HUES48 (cell line): ENCODE results near the gene EVI5.

Source experiments
- H3K27ac ChIP-seq: one replicate; pipeline ENCODE4 v1.7.0; 2013; ENCODE audit warnings: low read depth, low read length, inconsistent platforms
- H3K27me3 ChIP-seq: 2 replicates; pipeline ENCODE4 v1.6.1; 2013; ENCODE audit warnings: mild to moderate bottlenecking, low read length; ENCODE audit not compliant: control insufficient read depth, insufficient read depth
- H3K36me3 ChIP-seq: 2 replicates; pipeline ENCODE4 v1.6.1; 2013; ENCODE audit warnings: low read length; ENCODE audit not compliant: control insufficient read depth, insufficient read depth
- H3K4me1 ChIP-seq: 2 replicates; pipeline ENCODE4 v1.6.1; 2013; ENCODE audit warnings: mild to moderate bottlenecking, low read length; ENCODE audit not compliant: control insufficient read depth, insufficient read depth
- H3K4me3 ChIP-seq: 2 replicates; pipeline ENCODE4 v1.5.1; 2013; ENCODE audit warnings: mild to moderate bottlenecking, low read depth, low read length
- H3K9ac ChIP-seq: 2 replicates; pipeline ENCODE4 v1.6.1; 2013; ENCODE audit warnings: mild to moderate bottlenecking, low read depth, low read length, moderate library complexity
- H3K9me3 ChIP-seq: 2 replicates; pipeline ENCODE4 v1.6.1; 2013; ENCODE audit warnings: low read length; ENCODE audit not compliant: control insufficient read depth, insufficient read depth

The EVI5 gene

DNA sequence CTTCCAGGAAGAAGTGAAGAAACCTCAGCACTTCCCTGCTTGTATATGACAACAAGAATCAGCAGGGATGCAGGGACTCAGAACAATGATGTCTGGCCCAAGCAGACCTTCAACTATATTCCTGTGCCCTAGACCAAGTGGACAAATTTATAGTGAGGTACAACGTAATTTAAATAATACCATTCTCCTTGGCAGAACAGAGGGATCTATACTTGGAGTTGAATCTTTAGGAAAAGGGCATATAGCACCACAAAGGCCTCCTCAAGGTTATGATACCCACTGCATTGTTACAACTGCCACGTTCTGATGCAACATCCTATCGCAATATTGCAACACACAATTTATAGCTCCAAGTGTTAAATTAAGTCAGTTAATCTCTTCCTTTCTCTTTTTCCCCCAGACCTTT, 269.1 kb downstream of the EVI5 start:
- H3K27ac ChIP-seq = no peak overlapping the region
- no peaks in the 10 kb centered on the region for H3K9me3 ChIP-seq
- H3K4me1 ChIP-seq = no peaks in the 10 kb centered on the region
- no peak overlapping the region for H3K4me3 ChIP-seq
- no peak overlapping the region for H3K9ac ChIP-seq
- H3K27me3 ChIP-seq = no peaks in the 10 kb centered on the region
- H3K36me3 ChIP-seq = no peaks in the 10 kb centered on the region

DNA sequence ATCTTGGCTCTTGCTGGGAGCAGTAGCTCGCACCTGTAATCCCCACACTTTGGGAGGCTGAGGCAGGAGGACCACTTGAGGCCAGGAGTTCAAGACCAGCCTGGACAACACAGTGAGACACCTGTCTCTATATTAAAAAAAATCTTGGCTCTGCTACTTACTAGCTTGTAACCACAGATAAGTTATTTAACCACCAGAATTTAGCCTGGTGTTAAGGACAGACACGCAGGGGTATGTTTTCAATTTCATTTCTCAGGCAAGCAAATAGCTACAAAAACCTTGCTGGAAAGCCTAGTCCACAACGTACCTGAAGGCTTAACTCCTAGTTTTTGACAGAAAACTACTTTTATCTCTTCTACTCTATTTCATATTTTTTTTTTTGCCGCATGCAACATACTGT, 273.4 kb downstream of the EVI5 start:
- no peaks in the 10 kb centered on the region for H3K36me3 ChIP-seq

DNA sequence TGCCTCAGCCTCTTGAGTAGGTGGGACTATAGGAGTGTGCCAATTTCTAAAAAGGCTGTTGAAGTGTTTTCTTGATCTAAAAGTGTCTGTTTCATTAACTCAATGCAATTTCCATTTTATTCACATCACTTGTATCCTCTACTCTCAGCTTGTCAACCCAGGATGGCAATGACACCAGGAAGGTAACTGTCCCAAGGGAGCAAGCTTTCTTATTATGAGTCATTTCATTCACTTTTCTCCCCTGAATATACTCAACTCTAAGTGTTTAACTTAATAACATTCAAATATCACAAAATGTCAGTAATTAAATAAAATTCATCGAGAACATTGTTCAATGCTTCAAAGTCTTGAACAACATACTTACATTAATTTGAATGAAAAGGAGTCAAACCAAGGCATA, 275.3 kb downstream of the EVI5 start:
- no peak overlapping the region for H3K4me3 ChIP-seq
- H3K4me1 ChIP-seq = no peaks in the 10 kb centered on the region
- no peaks in the 10 kb centered on the region for H3K9me3 ChIP-seq
- no peak overlapping the region for H3K9ac ChIP-seq
- H3K36me3 ChIP-seq = no peaks in the 10 kb centered on the region
- no peaks in the 10 kb centered on the region for H3K27me3 ChIP-seq
- H3K27ac ChIP-seq = no peak overlapping the region

More for the DNA sequence above, 273.4 kb downstream of the EVI5 start:
- H3K9ac ChIP-seq = no peak overlapping the region
- H3K9me3 ChIP-seq = no peaks in the 10 kb centered on the region
- H3K4me3 ChIP-seq = no peak overlapping the region
- H3K27ac ChIP-seq = no peak overlapping the region
- no peaks in the 10 kb centered on the region for H3K27me3 ChIP-seq
- H3K4me1 ChIP-seq = no peaks in the 10 kb centered on the region

DNA sequence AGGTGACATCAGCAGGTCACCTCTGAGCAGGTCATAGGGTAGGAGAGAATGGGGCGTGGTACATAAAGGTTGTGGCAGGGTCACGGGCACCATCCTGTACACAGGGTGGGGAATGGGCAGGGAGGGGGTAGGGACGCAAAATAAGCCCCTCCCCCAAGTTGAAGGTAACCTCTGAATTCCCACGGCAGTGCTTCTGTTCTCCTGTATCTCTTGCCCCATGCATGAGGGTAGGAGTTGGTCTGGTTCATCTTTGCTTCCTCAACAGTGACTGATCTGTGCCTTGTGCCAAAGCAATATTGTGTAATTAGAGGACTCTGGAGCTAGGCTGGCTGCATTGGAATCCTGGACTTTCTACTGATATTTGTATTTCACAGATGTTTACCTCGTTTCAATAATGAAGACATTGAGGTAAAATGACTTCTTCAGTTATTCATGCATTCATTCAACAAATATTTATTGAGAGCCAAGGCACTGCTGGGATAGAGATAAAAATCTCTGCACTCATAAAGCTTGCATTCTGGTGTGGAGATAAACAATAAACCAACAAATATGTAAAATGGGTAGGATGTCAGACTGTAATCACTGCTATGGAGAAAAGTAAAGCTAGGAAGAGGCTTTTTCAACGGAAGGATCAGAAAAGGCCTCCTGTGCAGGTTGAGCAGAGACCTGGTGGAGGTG, 279.8 kb downstream of the EVI5 start:
- Histone ChIP-seq H3K4me1 (no peaks in the 10 kb centered on the region), H3K9me3 (no peaks in the 10 kb centered on the region), H3K27me3 (no peaks in the 10 kb centered on the region), H3K4me3 (no peak overlapping the region), H3K27ac (no peak overlapping the region), H3K36me3 (no peaks in the 10 kb centered on the region), H3K9ac (no peak overlapping the region)

DNA sequence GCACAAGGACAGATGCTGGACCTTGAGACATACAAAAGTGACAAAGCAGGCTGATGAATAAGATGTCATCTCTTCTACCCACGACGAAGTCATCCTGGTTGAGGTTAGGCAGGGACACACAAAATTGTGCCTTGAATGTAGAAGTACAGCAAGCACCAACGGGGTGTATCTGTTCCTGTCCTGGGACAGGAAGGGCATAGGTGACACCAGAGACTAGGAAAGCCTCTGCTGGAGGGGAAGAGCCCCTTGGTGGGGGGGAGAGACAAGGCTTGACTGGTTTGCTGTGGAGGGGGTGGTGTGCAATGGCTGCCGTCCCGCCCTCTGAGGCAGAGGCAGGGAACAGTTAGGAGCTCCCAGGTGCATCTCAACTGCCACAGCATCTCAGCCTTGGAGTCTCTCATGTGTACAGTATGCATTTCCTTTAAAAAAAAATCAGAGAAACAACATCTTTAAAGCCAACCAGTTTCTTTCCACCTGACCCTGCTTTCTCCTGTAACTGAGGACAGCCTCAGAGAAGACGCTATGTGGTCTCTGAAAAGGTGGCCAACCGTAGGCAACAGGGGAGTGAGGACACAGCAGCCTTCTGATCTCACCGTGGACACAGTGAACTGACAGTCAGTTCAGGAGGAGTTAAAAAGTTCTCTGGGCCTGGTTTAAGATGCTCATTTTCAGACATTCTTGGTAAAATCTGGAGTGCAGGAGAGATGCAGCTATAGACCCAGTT, 280.5 kb downstream of the EVI5 start:
- no peak overlapping the region for H3K4me3 ChIP-seq
- no peak overlapping the region for H3K27ac ChIP-seq
- H3K27me3 ChIP-seq = no peaks in the 10 kb centered on the region
- H3K9ac ChIP-seq = no peak overlapping the region
- no peaks in the 10 kb centered on the region for H3K9me3 ChIP-seq
- H3K36me3 ChIP-seq = no peaks in the 10 kb centered on the region
- no peaks in the 10 kb centered on the region for H3K4me1 ChIP-seq

DNA sequence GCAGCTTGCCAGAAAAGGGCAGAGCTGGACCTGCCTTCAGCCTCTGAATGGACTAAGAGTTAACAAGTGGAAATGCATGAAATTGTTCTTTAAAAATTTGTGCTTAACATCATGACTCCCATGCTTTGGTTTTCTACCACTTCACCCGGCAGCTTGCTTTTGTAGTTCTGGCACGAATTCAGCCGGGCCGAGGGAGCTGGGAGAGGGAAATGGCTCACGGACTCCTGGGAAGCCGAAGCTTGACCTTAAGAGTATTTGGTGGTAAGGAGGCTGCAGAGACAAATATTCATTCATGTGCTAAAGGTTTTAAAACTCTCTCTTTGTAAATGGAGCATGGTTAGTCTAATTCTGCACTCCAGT, 281.0 kb downstream of the EVI5 start:
- Histone ChIP-seq H3K9ac (no peak overlapping the region), H3K4me3 (no peak overlapping the region), H3K4me1 (no peaks in the 10 kb centered on the region), H3K9me3 (no peaks in the 10 kb centered on the region), H3K36me3 (no peaks in the 10 kb centered on the region), H3K27ac (no peak overlapping the region), H3K27me3 (no peaks in the 10 kb centered on the region)

DNA sequence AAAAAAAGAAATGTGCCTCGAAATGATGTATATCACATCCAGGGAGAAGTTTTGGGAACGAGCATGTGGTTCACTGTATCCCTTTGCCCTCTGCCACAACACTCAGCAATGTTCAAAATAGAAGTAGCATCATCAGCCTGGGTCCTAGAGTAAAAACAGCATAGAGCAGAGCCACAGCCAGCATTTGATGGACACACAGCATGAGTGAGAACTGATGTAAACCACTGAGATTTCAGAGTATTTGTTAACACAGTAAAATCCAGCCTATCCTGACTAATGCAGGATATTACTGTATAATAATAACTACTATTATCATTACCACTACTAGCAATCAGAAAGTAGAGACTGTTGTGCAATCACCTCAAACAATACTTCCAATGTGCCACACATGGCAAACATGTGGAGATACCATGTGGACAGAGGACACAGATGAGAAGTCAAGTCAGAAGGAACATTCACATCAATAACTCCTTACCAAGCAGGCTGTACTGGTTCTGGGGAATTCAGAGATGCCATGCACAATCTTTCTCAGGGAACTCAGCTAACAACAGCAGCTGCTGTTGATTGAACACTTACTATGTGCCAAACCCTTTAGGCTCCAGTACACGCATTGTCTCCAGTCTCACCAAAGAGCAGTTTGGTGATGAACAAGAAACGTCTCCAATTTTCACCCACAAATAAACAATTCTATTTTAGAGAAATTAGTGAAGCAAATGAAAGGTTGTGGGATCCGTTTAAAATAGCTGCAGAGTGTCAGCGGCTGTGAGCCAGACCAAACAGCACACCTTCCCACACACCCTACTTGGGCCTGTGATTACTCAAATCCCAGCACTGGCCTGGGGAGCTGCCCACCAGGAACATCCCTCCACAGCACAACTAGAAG, 281.6 kb downstream of the EVI5 start:
- no peaks in the 10 kb centered on the region for H3K4me1 ChIP-seq
- H3K27ac ChIP-seq = no peak overlapping the region
- H3K36me3 ChIP-seq = no peaks in the 10 kb centered on the region
- no peaks in the 10 kb centered on the region for H3K27me3 ChIP-seq
- no peaks in the 10 kb centered on the region for H3K9me3 ChIP-seq
- H3K9ac ChIP-seq = no peak overlapping the region
- no peak overlapping the region for H3K4me3 ChIP-seq

DNA sequence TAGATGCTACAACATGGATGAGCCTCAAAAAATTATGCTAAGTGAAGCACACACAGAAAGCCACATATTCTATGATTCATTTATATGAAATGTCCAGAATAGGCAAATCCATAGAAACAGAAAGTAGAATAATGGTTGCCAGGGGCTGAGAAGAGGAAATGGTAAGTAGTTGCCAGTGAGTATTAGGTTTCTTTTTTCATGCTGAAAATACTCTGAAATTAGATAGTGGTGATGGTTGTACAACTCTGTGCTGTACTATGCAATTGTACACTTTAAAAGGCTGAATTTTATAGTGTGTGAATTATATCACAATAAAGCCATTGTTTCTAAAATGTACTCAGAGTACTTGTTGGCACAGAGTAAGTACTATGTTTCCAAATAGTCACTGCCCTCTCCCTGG, 282.7 kb downstream of the EVI5 start:
- no peak overlapping the region for H3K4me3 ChIP-seq
- H3K9me3 ChIP-seq = no peaks in the 10 kb centered on the region
- no peak overlapping the region for H3K9ac ChIP-seq
- no peaks in the 10 kb centered on the region for H3K36me3 ChIP-seq
- no peak overlapping the region for H3K27ac ChIP-seq
- no peaks in the 10 kb centered on the region for H3K4me1 ChIP-seq
- H3K27me3 ChIP-seq = no peaks in the 10 kb centered on the region

DNA sequence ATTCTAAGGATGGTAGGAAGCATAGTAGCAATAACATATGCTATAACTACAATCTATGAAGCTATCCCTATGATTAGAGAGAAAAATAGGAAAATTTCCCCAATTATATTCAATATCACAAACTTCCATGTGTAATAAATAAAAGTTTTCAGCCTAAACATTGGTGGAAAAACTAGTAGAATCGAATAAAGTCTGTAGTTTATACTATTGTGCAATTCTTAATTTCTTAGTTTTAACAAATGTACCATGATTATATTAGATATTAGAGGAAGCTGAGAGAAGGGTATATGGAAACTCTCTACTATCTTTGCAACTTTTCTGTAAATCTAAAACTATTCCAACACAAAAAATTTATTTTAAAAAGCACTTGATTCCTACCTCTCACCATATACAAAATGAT, 284.4 kb downstream of the EVI5 start:
- H3K9me3 ChIP-seq = no peaks in the 10 kb centered on the region
- no peaks in the 10 kb centered on the region for H3K36me3 ChIP-seq
- H3K27me3 ChIP-seq = no peaks in the 10 kb centered on the region
- H3K27ac ChIP-seq = no peak overlapping the region
- no peaks in the 10 kb centered on the region for H3K4me1 ChIP-seq
- H3K9ac ChIP-seq = no peak overlapping the region
- H3K4me3 ChIP-seq = no peak overlapping the region

DNA sequence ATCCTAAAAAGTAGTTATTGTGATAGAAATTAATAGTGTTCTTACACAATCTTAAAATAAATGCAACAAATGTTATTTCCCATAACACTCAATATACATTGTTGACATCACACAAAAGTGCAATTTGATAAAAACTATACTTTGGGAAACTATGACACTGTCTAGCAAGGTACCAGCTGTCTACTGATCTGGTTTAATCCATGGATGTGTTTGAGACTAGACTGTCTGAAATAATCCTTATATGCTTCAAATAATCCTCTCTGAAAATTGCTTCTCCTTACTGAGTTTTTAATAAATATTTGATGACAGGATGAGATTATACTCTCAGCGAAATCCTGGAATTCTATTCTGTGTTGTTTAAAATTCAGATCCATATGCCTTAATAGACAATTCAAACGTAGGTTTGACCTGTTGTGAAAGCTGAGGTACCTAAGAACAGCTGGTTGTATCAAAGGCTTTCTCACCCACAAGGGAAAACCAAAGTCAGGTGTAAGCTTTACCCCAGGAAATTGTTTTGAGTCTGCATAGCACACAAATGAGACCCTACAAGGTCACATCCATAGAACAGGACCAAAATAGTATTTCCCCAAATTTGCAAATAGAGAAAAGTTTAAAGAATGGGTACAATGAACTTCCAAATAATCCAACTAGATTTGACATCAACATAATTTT, 289.4 kb downstream of the EVI5 start:
- no peak overlapping the region for H3K9ac ChIP-seq
- no peaks in the 10 kb centered on the region for H3K36me3 ChIP-seq
- H3K27ac ChIP-seq = no peak overlapping the region
- H3K9me3 ChIP-seq = no peaks in the 10 kb centered on the region
- H3K4me1 ChIP-seq = no peaks in the 10 kb centered on the region
- no peak overlapping the region for H3K4me3 ChIP-seq
- H3K27me3 ChIP-seq = peaks cover 12% of the 10 kb centered on the region; the same call in 1 of the 2 replicates
